ENCODE data around the gene SPRTN. TPM values are rescaled to one million over a fixed set of nuclear protein-coding genes. Genes with fewer than 3 reads are reported as not detected.

SPRTN gene
- total and polyA plus RNA-seq, 2 of the 8 experiments (the other 6 are each of a cell fraction or from before 2014, with no cell fraction given) = 6.6 to 15.1 TPM

GRCh38 chr1:231396643-231397042, 58.5 kb downstream of the SPRTN start:
- H3K4me2 ChIP-seq (ENCODE audit: insufficient read depth in 1 of 2, low read depth in 2 of 2, low read length in 2 of 2) = no peak overlapping the region

More at GRCh38 chr1:231396643-231397042, 58.5 kb downstream of the SPRTN start:
- Histone ChIP-seq H3K4me3 (ENCODE audit: extremely low read depth in 1 of 4, insufficient read depth in 2 of 4, low read depth in 3 of 4, low read length in 4 of 4) (no peak overlapping the region), H3K23ac (ENCODE audit: insufficient read length) (no peak overlapping the region), H3K18ac (ENCODE audit: extremely low read depth, low read length) (no peak overlapping the region), H4K20me1 (replicated peaks in 1 of 2; ENCODE audit: control insufficient read depth in 1 of 2, insufficient read depth in 2 of 2, low read length in 2 of 2) (no peaks in the 10 kb centered on the region), H2BK15ac (ENCODE audit: low read length) (no peak overlapping the region), H3K23me2 (ENCODE audit: low read depth, low read length) (no peaks in the 10 kb centered on the region), H2BK5ac (ENCODE audit: low read depth, low read length) (no peak overlapping the region), H3K14ac (ENCODE audit: insufficient read length) (no peak overlapping the region), H4K91ac (replicated peaks; ENCODE audit: insufficient read length, low read length) (no peak overlapping the region), H3K79me2 (ENCODE audit: control insufficient read depth in 1 of 2, insufficient read depth in 2 of 2, low read length in 2 of 2) (no peaks in the 10 kb centered on the region), H3K27ac (ENCODE audit: low read depth, low read length) (no peak overlapping the region), H3K36me3 (ENCODE audit: control insufficient read depth in 2 of 4, insufficient read depth in 4 of 4, low read length in 3 of 4) (no peaks in the 10 kb centered on the region), H2AFZ (ENCODE audit: low read length) (no peak overlapping the region), H3K9me3 (ENCODE audit: insufficient read depth in 2 of 2, low read depth in 1 of 2, low read length in 1 of 2) (no peaks in the 10 kb centered on the region), H3K4me1 (replicated peaks in 1 of 4; ENCODE audit: control insufficient read depth in 3 of 4, insufficient read depth in 4 of 4, low read length in 3 of 4) (peaks cover 0 to 2% (median 0%) of the 10 kb centered on the region in 4 experiments; a peak in 1 of 7 replicates), H3K56ac (replicated peaks; ENCODE audit: insufficient read length, low read depth, low read length) (no peak overlapping the region), H4K8ac (ENCODE audit: extremely low read depth, insufficient read depth, low read length) (no peak overlapping the region), H2BK20ac (ENCODE audit: low read length) (no peak overlapping the region), H3K9ac (replicated peaks in 1 of 4; ENCODE audit: extremely low read depth in 1 of 4, low read depth in 3 of 4, low read length in 3 of 4) (no peak overlapping the region), H3K27me3 (replicated peaks in 1 of 4; ENCODE audit: control insufficient read depth in 3 of 4, extremely low read depth in 1 of 4, insufficient read depth in 3 of 4, low read length in 3 of 4) (no peaks in the 10 kb centered on the region), H2BK12ac (ENCODE audit: low read depth, low read length) (no peak overlapping the region), H4K5ac (ENCODE audit: insufficient read length, low read depth, low read length) (no peak overlapping the region), H2AK5ac (ENCODE audit: low read depth, low read length) (no peak overlapping the region), H2BK120ac (replicated peaks; ENCODE audit: low read depth, low read length) (no peak overlapping the region), H3K79me1 (ENCODE audit: low read depth, low read length) (no peaks in the 10 kb centered on the region), H3K4ac (replicated peaks; ENCODE audit: insufficient read length, low read depth, low read length) (no peak overlapping the region)
- FAIRE-seq = no peak
- ChIA-PET CTCF (ENCODE audit: partially characterized antibody) (no interaction called here), POLR2A (ENCODE audit: partially characterized antibody) (no interaction called here)
- WGBS, 2 experiments (ENCODE audit: extremely low coverage in 1 of 2, insufficient coverage in 1 of 2, insufficient read length in 1 of 2, insufficient replicate concordance in 2 of 2, low coverage in 1 of 2, low lambda C conversion rate in 2 of 2, missing lambda C conversion rate in 1 of 2) = 93% methylated on average over 2 of the region's 2 CpGs; no CpG with 5 or more reads in 1 of the 2 experiments
- TF ChIP-seq MAX (IDR thresholded peaks at IDR 0.05) (no peak), CHD2 (IDR thresholded peaks at IDR 0.05; ENCODE audit: low read length) (no peak), E2F6 (IDR thresholded peaks at IDR 0.05) (no peak), TAF1 (IDR thresholded peaks at IDR 0.05; ENCODE audit: low read depth, low read length) (no peak), RBBP5 (IDR thresholded peaks at IDR 0.05; ENCODE audit: borderline replicate concordance, low read depth, low read length) (no peak), POLR2A (IDR thresholded peaks at IDR 0.05; ENCODE audit: control extremely low read depth in 1 of 2, low read depth in 2 of 2, low read length in 2 of 2) (no peak), YY1 (IDR thresholded peaks at IDR 0.05; ENCODE audit: low read depth, low read length) (no peak), CBX8 (IDR thresholded peaks at IDR 0.05; ENCODE audit: borderline replicate concordance, low read depth, low read length) (no peak), SUZ12 (IDR thresholded peaks at IDR 0.05; ENCODE audit: low read length) (no peak), MAFK (IDR thresholded peaks at IDR 0.05; ENCODE audit: low read depth, low read length) (no peak), FOSL1 (IDR thresholded peaks at IDR 0.05; ENCODE audit: insufficient read depth, low read depth, low read length) (no peak), SIX5 (IDR thresholded peaks at IDR 0.05; ENCODE audit: low read depth, low read length) (no peak), HDAC6 (IDR thresholded peaks at IDR 0.05; ENCODE audit: low read depth, low read length) (no peak), ATF3 (IDR thresholded peaks at IDR 0.05; ENCODE audit: insufficient read depth, low read depth, low read length) (no peak)
- DNase-seq (ENCODE audit: low read depth in 1 of 2, low spot score in 2 of 2) = no peak
